ENCODE measurements around the gene AURKB.
A peak's percentile ranks its signal among the peaks of the same experiment; 100 is the strongest.
"Not testable (repeated sequence)": the region's sequence is repeated elsewhere in the genome, so short reads cannot be mapped to it uniquely, and the experiment has no call there.

The AURKB gene

DNA sequence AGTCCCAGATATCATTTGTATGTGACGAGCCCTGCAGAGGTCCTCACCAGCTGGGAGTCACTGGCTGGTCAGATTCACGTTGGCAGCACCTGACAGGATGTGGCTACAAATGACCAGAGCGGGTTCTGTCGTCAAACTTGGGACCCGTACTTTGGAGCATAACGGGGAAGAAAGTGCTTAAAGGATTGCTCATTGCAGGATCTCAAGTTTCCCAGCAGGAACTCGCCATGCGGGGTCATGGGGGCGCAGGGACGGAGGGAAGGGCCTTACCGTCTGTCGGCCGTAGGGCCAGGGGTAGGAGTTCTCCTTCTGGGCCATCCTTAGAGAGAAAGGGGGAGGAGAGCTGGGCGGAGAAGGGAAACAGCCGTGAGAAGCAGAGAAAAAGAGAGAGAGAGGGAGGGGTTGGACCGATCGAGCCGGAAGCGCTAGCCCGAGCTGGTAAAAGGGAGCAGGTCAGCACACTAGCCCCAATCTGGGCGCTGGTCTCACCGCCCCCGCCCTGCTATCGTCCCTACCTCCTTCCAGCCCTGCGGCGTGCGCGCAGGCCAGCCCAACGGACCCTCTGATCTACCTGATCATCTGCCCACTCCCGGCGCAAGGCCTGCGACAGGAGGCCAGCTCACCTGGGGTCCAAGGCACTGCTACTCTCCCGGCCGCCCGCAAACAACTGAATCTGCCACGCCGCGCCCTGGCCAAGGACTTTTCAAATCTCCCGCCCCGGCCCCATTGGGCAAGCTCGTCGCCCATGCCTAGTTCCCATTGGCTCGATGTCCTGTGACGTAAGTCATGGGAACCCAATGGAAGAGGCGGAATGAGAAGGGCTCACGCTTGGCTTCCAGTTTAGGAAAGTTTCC is at the start of gene AURKB:
Gene AURKB, minus strand, starts transcription at position 669 of the 854 bp plus-strand sequence. Its CDS starts 351 bp downstream, at position 318.
- peak; percentile 80 to 91 (median 90) for DNase-seq (ENCODE audit: low read depth in 3 of 3)

- DNase-seq (ENCODE audit: low read depth in 3 of 3) = no peak
These were observed 47.4 kb upstream of the AURKB start for GRCh38 chr17:8257801-8258200.

GRCh38 chr17:8256691-8257090 is 46.3 kb upstream of the AURKB start:
- DNase-seq (ENCODE audit: low read depth in 3 of 3) = no peak

- DNase-seq (ENCODE audit: low read depth in 3 of 3) = no peak
These were observed 45.9 kb upstream of the AURKB start for GRCh38 chr17:8256291-8256690.

DNA sequence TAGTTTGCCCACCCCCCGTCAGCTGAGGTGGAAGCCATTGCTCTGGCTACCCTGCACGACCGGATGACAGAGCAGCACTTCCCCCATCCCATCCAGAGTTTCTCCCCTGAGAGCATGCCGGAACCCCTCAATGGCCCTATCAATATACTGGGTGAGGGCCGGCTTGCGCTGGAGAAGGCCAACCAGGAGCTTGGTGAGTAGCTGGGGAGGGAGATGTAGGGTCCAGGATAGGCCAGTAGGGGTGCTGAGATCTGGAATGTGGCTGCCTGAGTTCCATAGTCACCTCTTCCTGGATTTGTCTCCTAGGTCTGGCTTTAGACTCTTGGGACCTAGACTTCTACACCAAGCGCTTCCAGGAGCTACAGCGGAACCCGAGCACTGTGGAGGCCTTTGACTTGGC is 45.1 kb upstream of the AURKB start:
- DNase-seq (ENCODE audit: low read depth in 3 of 3) = no peak

GRCh38 chr17:8254881-8255280 is 44.5 kb upstream of the AURKB start:
- no peak for DNase-seq (ENCODE audit: low read depth in 3 of 3)

DNA sequence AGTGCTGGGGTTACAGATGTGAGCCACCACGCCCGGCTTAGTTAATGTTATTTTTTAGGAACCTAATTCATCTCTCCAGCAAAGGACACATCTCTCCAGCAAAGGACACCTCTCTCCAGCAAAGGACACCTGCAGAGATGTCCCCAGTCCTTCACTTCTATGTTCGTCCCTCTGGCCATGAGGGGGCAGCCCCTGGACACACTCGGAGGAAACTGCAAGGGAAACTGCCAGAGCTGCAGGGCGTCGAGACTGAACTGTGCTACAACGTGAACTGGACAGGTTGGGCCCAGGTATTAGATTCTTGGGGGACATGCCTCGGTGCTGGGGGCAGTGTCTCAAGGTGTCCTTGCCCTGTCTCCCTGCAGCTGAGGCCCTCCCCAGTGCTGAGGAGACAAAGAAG is 43.4 kb upstream of the AURKB start:
- no peak for DNase-seq (ENCODE audit: low read depth in 3 of 3)

DNA sequence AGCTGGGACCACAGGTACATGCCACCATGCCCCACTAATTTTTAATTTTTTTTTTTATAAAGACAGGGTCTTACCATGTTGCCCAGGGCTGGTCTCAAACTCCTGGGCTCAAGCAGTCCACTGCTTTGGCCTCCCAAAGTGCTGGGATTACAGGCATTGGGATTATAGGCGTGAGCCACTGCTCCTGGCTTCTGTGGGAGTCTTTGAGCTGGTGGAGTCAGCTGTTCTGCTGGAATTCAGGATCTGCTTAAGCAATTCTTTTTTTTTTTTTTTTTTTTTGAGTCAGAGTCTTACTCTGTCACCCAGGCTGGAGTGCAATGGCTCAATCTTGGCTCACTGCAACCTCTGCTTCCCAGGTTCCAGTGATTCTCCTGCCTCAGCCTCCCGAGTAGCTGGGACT is 41.0 kb upstream of the AURKB start:
- not testable (repeated sequence) for DNase-seq (ENCODE audit: low read depth in 3 of 3)

DNA sequence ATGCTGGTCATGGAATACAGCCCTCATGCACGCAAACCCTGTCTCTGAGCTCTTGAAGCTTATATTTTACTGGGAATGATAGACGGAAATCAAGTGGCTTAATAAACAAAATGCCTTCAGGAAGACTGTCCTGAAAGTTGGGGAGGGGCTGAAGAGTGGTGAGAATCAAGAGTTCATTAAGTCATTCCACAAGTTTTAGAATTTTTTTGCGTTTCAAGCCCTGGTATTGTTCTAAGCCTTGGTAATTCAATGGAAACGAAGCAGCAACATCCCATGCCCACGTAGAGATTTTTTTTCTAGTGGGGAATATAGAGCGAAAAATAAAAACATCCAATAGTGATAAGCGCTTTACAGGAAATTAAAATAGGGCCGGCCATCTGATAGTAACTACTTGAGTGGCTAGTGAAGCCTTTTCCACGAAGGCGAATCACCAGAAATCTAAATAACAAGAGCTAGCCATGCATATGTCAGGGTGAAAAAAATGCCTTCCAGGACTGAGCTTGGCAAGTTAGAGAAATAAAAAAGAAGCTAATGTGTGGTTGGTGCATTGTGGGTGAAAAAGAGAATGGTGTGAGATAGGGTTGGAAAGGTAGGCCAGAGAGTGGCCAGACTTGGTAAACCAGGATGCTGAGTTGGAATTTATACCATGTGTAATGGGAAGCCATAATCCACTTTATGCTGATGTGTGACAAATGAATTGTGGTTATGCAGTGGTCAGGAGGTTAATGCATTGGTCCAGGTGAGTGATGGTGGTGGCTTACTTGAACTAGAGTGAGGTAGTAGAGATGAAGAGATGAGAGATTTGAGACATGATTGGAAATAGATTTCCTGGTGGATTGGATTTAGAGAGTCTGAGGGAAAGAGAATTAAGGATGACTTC is 39.5 kb upstream of the AURKB start:
- no peak for DNase-seq (ENCODE audit: low read depth in 3 of 3)

DNA sequence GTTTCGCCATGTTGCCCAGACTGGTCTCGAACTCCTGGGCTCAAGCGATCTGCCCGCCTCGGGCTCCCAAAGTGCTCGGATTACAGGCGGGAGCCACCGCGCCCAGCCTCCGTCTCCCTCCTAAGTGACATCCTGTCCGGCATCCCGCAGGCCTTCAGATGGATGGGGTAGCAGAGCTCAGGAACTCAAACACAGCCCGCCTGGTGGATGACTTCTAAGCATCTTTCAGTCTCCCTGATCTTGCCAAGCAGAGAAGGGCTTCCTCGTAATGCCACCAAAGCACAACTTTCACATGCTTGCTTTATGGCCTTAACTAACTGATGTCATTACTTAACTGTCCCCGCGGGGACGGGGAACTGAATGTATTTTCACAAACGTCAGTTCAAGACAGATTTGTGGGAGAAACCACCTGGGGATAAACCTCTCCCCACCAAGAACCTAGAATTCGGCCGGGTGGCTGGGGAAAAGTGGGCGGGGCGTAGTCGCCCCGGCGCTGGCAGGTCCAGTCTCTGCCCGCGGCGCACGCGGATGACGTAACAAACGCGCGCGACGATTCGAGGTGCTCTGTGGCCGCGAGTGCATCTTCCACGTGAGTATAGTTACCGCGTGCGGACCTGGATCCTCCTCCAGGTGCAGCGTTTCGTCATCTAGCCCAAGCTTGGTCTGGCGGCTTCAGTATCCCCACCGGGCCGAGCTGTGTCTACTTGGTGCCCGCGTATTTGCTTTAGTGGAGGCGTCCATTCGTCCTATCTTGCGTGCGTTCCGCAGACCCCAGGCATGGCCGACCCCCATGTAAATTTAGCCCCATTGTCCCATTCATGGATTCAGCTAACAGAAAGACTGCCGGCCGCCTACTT is 38.6 kb upstream of the AURKB start, which contains the start of gene PFAS:
Gene PFAS, plus strand, starts transcription at position 539 of the 857 bp plus-strand sequence. CDS start 4,649 bp downstream, outside the sequence.
- DNase-seq (ENCODE audit: low read depth in 3 of 3) = peak; percentile 93 to 98 (median 96)

GRCh38 chr17:8244768-8245167 is 34.4 kb upstream of the AURKB start:
- DNase-seq (ENCODE audit: low read depth in 3 of 3) = no peak

DNA sequence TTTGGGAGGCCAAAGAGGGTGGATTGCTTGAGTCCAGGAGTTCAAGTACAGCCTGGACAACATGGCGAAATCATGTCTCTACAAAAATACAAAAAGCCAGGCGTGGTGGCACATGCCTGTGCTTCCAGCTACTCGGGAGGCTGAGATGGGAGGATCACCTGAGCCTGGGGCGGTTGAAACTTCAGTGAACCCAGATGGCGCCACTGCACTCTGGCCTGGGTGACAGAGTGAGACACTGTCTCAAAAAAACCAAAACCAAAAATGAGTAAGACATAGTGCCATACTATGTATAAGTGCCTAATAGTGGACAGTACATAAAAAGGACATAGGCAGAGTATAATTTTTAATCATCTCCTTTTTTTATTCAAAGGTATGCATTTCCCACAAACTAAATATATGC is 33.5 kb upstream of the AURKB start:
- DNase-seq (ENCODE audit: low read depth in 3 of 3) = no peak

DNA sequence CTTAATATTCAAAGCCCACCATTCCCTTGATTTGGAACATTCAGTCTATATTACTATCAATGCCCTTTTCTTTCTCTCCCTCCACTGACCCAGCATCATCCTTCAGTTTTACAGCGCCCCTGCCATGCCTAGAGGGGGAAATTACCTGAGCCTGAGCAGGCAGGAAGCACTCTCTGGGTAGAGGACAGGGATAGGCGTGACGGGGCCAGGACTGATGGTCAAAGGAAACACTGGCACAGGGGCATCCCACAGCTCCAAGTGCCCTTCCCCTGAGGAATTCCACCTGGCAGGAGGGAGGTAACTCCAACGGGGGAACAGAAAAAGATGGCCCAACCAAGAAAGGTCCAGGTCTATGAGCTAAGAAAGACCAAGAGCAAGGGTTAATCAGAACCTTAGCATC is 27.5 kb upstream of the AURKB start:
- no peak for DNase-seq (ENCODE audit: low read depth in 3 of 3)

GRCh38 chr17:8237175-8237574 is 26.8 kb upstream of the AURKB start:
- DNase-seq (ENCODE audit: low read depth in 3 of 3) = no peak

GRCh38 chr17:8235676-8236075 is 25.3 kb upstream of the AURKB start:
- no peak for DNase-seq (ENCODE audit: low read depth in 3 of 3)

- DNase-seq (ENCODE audit: low read depth in 3 of 3) = no peak
These were observed 24.2 kb upstream of the AURKB start for GRCh38 chr17:8234361-8235270.

- no peak for DNase-seq (ENCODE audit: low read depth in 3 of 3)
These were observed 21.3 kb upstream of the AURKB start for GRCh38 chr17:8231701-8232100.

GRCh38 chr17:8227238-8227581 is 16.8 kb upstream of the AURKB start:
- DNase-seq (ENCODE audit: low read depth in 3 of 3) = no peak

DNA sequence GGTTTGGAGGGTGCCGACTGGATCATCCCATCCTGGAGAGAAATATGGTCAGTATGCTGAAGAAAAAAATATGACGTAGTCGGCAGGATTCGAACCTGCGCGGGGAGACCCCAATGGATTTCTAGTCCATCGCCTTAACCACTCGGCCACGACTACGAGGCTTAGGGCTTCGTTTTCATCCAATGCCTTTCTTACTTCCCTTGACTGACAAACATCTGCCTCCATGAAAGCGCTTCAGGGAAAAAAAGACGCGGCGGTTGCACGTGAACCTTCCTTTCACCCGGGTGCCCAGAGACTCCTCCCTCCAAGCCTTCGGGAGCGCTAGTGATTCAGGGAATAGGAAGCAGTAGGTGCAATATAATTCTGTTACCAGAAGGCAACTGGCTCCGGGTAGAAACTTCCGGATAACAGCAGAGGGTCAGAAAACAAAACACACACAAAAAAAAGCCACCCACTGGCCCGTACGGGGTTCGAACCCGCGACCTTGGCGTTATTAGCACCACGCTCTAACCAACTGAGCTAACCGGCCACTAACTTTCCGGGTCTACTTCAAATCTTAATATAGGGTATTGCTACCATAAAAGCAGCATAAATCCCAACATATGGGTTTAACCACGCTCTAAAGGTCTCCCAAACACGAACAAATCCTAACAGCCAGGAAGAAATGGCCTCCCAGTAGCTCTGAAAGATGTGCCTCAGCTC is 16.3 kb upstream of the AURKB start:
- DNase-seq (ENCODE audit: low read depth in 3 of 3) = peak in 2 of 3 experiments; percentile 34 to 57
